Lower leg skin (tissue), 4 donors: ENCODE measurements around the gene ZFHX3. TPM values are rescaled to one million over a fixed set of nuclear protein-coding genes. Genes with fewer than 3 reads are reported as not detected.

ENCODE experiments used
- DNase-seq, 2 donors: peaks; one replicate each; pipeline ENCODE4 v3.0.0-alpha.2; 2019; ENCODE audit warnings: low spot score in 2 of 2
- H3K4me3 ChIP-seq: fragments of 200-600 bp; sonication (generic); 2 replicates; pipeline ENCODE4 v1.5.1; 2017; ENCODE audit warnings: mild to moderate bottlenecking, low read depth; ENCODE audit not compliant: poor library complexity, severe bottlenecking
- POLR2A ChIP-seq, 2 donors: fragments of 450-650 bp; IDR thresholded peaks; one replicate each; pipeline ENCODE4 v1.6.1; 2016 to 2017; ENCODE audit warnings: antibody characterized with exemption in 2 of 2, mild to moderate bottlenecking in 1 of 2, moderate library complexity in 1 of 2
- WGBS, 2 donors: methylation state at CpG; one replicate each; pipeline ENCODE4 v1.1.5; 2018; 5-methylcytosine and 5-hydroxymethylcytosine counted together
- intact Hi-C: fragments of 100-400 bp; cut with DNase I; formaldehyde crosslinking; loops from one replicate; pipeline ENCODE4 v1.15.0; 2023; ENCODE audit warnings: low total_unique reads
- total RNA-seq, 4 donors: library from RNA; depleted of rRNA; stranded (reverse); fragments of >200 nt; gene quantifications; one replicate each; pipeline ENCODE4 v1.1.0, GENCODE V29; 2016
- TF ChIP-seq, protein P1 (sequence below), 3 donors: fragments of 450-650 bp; IDR thresholded peaks; one replicate each; pipeline ENCODE4 v1.5.1; 2016; ENCODE audit warnings: antibody characterized with exemption in 3 of 3, mild to moderate bottlenecking in 3 of 3, moderate library complexity in 2 of 3

The ZFHX3 gene
- total RNA-seq, 4 donors from 2014 or later, result 3.4 to 14.9 (median 10.0) TPM

DNA sequence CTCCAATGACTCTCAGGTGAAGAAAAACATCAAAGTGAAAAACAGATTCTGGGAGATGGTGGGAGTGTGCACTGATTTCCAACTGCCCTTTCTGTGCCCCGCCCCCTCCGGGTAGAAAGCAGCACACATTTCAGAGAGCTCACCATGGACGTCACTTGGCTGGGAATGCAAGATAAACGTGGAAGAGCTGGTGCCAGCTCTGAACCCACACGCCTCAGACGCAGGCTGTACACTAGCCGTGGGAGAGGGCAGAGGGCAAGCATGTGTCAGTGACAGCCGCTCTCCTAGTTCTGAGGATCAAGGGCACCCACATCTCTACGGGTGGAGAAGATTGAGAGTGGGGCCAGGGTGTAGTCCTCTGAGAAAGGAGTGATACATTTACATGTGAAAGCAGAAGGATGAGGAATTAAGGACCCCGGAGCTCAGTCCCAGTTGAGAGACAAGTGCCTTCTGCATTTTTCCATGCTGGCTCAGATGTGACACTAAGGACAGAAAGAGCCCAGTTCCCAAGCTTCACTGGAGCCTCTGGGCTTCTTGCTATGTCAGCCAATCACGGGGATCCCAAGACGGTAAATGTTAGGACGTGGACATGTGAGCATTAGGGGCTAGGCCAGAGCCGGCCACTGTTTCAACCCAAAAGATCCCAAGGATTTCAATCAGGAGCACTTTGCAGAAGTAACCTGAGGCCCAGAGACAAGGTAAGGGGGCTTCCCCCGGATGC lies 101.3 kb downstream of the ZFHX3 start:
- no peak for TF ChIP-seq POLR2A (IDR thresholded peaks at IDR 0.05)
- TF ChIP-seq, protein P1, sequence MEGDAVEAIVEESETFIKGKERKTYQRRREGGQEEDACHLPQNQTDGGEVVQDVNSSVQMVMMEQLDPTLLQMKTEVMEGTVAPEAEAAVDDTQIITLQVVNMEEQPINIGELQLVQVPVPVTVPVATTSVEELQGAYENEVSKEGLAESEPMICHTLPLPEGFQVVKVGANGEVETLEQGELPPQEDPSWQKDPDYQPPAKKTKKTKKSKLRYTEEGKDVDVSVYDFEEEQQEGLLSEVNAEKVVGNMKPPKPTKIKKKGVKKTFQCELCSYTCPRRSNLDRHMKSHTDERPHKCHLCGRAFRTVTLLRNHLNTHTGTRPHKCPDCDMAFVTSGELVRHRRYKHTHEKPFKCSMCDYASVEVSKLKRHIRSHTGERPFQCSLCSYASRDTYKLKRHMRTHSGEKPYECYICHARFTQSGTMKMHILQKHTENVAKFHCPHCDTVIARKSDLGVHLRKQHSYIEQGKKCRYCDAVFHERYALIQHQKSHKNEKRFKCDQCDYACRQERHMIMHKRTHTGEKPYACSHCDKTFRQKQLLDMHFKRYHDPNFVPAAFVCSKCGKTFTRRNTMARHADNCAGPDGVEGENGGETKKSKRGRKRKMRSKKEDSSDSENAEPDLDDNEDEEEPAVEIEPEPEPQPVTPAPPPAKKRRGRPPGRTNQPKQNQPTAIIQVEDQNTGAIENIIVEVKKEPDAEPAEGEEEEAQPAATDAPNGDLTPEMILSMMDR (IDR thresholded peaks at IDR 0.05), result no peak
- 76 to 80% methylated on average over 15 of the region's 15 CpGs for WGBS, 2 donors
- no peak overlapping the region for H3K4me3 ChIP-seq
- no peak for DNase-seq
- intact Hi-C loops, result no loop called here

- TF ChIP-seq POLR2A (IDR thresholded peaks at IDR 0.05), result no peak
- TF ChIP-seq, protein P1 (IDR thresholded peaks at IDR 0.05), result no peak
- intact Hi-C loops, result no loop called here
- DNase-seq, result no peak
- H3K4me3 ChIP-seq, result no peak overlapping the region
- WGBS, 2 donors, result 87 to 93% methylated on average over 3 of the region's 3 CpGs
These were observed 101.9 kb downstream of the ZFHX3 start for GRCh38 chr16:72946063-72946462.

- H3K4me3 ChIP-seq, result no peak overlapping the region
- TF ChIP-seq, protein P1 (IDR thresholded peaks at IDR 0.05), result no peak
- TF ChIP-seq POLR2A (IDR thresholded peaks at IDR 0.05), result no peak
- no peak for DNase-seq
- intact Hi-C loops, result no loop called here
- 90 to 92% methylated on average over 8 of the region's 8 CpGs for WGBS, 2 donors
These were observed 102.3 kb downstream of the ZFHX3 start for GRCh38 chr16:72945611-72946010.

- no peak overlapping the region for H3K4me3 ChIP-seq
- TF ChIP-seq, protein P1 (IDR thresholded peaks at IDR 0.05), result no peak
- TF ChIP-seq POLR2A (IDR thresholded peaks at IDR 0.05), result no peak
- no peak for DNase-seq
- 83 to 84% methylated on average over 7 of the region's 7 CpGs for WGBS, 2 donors
- intact Hi-C loops, result no loop called here
These were observed 103.0 kb downstream of the ZFHX3 start for GRCh38 chr16:72944757-72945485.

DNA sequence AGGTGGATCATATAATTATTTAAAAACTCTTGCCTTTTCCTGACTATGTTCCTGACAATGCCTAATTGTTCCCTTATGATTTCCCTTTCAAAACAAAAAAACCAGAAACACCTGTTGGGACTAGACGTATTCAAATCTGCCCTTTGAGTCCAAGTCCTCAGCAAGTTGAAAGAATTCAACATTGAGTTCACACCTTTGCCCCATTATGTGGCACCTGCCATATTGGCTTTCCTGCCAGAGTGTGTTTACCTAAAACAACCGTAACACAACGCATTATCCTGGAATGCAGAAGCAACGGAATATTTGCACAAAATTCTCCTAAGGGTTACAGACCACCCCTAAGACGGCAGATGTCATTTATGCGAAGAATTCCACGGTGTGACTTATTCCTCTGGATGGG lies 105.9 kb downstream of the ZFHX3 start:
- intact Hi-C loops, result no loop called here

More for the DNA sequence above, 105.9 kb downstream of the ZFHX3 start:
- TF ChIP-seq POLR2A (IDR thresholded peaks at IDR 0.05), result no peak
- TF ChIP-seq, protein P1 (IDR thresholded peaks at IDR 0.05), result no peak
- WGBS, 2 donors, result 87 to 94% methylated on average over 7 of the region's 7 CpGs
- H3K4me3 ChIP-seq, result no peak overlapping the region
- DNase-seq, result no peak
